ENCODE data around the gene DHCR7. TPM values are rescaled to one million over a fixed set of nuclear protein-coding genes. Genes with fewer than 3 reads are reported as not detected.
"Not testable (repeated sequence)": the region's sequence is repeated elsewhere in the genome, so short reads cannot be mapped to it uniquely, and the experiment has no call there.

DHCR7 gene
- total RNA-seq, 1 donor from 2014 or later = 9.9 TPM

DNA sequence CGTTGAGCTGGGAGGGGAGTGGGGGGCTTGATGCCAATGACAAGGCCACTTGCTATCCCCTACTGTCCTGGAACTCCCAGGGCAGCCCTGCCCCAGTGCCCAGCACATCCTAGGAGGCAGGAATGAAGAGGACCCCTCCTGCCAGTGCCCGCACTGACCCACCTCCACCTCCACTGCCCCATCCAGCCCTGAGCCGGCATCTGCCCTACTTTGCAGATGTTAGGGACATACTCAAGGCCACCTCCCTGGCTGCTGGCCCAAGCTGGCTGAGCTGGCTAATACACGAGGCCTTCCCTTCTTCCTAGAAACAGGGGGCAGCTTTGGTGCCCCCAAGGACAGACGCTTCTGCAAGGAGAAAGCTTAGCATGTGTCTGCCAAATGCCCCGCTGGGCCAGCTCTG, 10.8 kb downstream of the DHCR7 start:
- DNase-seq = no peak

GRCh38 chr11:71436861-71437260, 11.3 kb downstream of the DHCR7 start:
- DNase-seq = no peak

- no peak for DNase-seq
These were observed 12.8 kb downstream of the DHCR7 start for GRCh38 chr11:71435278-71435951.

DNA sequence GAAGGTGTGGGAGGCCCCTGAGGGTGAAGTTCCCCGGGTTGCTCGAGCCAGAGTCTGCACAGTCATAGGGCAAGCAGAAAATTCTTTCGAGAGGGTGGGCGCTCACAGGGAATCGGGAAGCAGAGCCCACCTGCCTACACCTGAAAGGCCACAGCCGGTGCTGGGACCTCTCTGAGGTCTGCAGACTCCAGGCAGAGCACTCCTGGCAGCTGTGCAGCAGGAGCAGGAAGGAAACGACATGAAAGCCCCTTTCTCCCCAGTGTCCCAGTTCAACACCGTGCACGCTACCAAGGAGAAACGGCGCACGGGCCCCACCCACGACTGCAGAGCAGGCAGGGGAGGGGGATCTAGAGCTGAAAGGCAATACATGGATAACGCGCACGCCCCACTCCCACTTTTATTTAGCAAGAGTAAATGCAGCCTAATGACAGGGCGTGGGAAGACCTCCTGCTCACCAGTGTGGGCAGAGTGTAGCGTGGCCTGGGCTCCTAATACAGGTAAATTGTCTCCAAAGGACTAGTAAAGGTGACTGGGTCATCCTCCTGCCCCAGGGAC, 13.5 kb downstream of the DHCR7 start:
- no peak for DNase-seq

DNA sequence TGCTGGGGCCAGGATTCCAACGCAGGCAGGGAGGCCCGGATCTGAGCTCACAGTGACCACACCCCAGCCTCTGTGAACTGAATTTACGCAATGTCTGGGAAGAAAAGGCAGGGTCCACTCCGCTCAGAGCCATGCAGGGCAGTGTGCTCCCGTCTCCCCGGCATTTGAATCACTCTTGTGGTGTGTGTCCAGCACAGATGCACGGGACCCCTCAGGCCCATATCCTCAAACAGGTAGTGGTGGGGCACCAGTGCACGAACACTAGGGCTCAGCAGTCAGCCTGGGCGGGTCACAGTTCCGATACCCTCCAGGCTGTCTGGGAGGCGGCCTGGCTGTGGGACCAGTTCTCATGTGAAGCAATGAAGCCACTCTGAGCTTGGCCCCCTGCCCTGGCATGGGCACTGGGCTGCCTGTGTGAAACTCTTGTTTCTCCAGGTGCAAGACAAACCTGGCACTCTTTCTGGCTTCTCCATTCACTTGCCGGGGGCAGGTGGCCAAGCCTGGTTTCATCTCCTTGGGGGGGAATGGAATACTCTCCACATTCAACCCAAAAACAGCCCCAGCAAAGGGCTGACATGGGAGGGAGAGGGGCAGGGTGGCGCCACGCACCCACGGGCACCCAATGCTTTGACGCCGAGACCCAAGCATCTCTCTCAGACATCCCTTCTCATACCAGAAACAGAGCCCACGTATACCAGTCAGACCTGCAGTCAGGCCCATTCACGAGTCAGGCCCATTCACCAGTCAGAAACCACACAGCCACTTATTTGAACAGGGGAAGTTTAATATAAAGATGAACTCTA, 14.3 kb downstream of the DHCR7 start:
- no peak for DNase-seq

DNA sequence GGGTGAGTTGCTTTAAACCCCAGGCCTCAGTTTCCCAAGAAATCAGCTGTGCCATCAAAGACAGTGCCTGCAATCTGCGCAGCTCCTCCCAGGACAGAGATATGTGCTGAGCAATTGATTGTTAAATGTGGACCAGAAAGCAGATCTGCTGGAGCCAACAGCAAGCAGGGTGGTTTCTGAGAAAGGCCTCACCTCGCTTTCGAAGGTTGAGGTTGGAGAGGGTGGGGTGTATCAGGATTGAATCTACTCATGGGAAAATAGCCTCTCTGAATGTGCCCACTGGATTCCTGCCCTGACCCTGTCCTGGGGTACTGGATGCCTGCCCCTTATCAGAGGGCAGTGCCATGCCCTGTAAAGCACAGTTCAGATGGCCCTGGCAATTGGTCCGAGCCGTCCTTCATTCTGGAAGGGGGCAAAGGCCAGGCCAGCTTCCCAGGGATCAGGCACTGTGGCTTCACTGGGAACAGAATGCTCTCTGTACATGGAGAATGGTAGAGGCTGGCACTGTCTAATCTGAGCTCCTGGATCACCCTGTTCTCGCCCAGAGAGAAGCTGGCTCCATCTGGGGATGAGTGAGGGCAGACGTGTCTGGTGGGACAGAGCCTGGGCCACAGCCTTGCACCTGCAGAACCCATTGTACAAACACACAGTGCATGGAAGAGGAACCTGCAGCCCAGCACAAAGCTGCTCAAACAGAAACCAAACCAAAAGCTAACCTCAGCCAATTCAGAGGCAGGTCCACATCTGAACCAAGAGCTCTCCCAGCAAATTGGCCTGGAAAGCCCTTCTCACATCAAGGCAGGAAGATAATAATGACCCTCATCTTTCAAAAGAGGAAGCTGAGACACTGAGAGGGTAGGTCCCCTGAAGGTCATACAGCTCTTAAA, 15.2 kb downstream of the DHCR7 start:
- DNase-seq = no peak

DNA sequence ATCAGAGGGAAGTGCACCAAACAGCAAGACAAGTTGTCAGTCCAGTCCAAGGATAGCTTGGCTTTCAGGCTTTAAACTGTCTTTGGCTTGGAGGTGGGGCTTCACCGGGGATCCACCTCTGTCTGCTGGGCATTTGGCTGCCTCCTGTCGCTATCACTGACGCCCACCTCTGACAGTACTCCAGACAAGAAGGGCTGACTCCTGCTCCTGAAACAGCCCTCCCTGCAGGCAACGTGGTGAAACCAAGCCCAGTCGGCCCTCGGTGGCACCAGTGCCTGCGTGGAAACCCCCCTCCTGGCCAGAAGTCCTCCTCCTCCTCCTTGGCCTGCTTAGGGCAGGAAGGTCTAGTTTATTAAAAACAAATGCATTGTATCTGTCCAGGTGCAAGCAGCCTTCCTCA, 16.9 kb downstream of the DHCR7 start:
- no peak for DNase-seq

DNA sequence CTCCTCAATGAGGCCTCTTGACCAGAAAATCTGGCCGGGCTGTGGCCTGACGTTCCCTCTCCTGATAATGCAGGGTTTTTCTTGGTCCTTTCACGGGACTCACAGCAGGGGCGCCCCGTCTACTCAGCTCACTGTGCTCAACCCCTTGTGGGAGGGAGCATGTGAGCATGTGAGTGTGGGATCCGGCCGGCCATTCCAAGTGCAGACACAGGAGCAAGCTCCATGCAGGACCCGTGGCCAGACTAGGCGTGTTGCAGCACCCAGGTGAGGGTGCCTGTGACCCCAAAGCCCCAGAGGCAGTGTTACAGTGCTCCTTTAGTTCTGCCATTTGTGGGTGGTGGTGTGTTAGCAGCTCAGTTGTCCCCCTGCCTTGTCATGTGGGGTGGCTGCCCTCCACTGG, 18.0 kb downstream of the DHCR7 start:
- no peak for DNase-seq

GRCh38 chr11:71429701-71430100, 18.5 kb downstream of the DHCR7 start:
- no peak for DNase-seq

DNA sequence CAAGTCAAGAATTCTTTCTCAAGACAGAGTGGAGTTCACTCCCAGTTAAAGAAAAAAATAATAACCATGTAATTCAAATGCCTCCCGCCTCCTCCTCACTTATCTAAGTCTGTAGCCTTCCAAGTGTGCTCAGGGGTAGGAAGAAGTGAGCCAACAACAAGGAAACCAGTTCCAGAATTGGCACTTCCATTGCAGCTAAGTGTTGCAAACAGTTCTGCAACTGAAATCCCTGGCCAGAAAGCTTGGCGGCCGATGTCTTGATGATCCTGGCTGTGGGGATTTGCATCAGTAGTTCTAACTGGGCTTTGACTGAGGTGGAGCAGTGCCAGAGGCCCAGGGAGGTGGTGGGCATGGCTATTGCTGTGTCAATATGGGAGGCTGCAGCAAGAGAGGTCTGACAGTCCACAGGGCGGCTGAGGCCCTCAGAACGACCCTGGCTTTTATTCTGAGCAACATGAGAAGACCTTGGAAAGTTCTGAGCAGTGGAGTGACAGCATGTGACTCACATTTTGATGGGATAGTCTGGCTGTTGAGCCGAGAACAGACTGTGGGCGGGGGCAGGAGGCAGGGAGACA, 19.2 kb downstream of the DHCR7 start:
- no peak for DNase-seq

DNA sequence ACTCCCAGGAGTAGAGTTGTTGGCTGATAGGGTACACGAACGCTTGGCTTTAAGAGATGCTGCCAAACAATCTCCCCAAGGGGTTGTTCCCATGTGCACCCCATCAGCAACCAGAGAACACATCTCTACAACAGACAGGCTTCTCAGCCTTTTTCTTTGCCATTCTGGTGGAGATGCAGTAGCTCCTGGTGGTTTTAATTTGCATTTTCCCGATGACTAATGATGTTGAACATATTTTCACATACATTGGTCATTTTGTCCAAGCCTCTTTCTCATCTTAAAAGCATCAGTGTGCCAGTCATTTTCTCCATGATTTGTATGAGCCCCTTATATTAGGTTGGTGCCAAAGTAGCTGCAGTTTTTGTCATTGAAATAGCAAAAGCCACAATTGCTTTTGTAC, 21.8 kb downstream of the DHCR7 start:
- DNase-seq = no peak

GRCh38 chr11:71425860-71426259, 22.3 kb downstream of the DHCR7 start:
- DNase-seq = no peak

DNA sequence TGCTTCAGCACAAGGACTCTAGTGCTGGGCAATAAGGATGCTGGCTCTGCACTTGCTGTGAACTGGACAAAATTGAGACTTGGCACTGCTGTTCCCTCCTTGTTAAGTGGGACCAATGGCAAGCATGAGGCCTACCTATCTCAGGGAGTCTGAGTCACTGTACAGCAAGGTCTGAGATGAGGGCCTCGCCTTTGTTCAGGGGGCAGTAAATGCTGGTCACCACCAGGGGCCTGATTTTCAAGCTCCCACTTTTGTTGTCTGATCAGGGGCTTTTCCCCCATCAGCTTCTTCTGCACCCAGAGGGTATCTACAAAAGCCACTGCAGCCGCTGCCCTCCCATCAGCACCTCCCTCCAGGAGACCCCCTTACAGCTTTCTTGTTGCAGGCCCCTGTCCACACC, 22.8 kb downstream of the DHCR7 start:
- no peak for DNase-seq

GRCh38 chr11:71423181-71423790, 24.9 kb downstream of the DHCR7 start:
- no peak for DNase-seq

DNA sequence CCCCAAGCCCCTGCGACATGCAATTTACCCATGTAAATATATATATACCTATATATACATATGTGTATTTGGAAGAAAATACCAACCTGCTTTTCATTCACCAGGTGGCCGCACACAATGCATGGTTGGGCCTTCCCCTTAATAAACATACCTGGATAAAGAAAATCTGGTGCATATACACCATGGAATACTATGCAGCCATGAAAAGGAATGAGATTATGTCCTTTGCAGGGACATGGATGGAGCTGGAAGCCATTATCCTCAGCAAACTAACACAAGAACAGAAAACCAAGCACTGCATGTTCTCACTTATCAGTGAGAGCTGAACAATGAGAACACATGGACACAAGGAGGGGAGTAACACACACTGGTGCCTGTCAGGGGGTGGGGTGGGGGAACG, 25.9 kb downstream of the DHCR7 start:
- not testable (repeated sequence) for DNase-seq

DNA sequence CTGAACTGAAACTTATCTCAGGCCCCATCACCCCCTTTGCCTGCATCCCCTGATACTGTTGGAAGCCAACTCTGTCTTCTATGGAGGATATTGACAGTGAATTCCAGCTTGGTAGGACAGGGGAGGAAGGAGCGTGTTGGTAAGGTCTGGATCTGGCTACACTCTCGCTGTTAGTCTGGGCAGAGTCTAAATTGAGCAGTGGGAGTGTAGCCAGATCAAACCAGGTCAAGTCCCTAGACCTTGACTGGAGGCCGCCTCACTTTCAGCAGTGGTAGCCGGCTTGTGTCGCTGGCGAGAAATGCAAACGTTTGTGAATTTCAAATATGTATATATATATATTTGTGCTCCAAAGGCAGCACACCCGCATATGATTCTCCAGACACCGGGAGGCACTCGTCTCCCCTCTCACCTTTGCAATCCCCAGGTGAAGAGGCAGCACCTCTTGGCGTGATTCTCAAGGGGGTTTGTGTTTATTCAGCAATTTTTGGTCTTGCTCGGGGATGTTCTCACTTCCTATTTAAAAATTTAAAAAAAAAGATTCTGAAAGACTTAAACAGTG, 26.7 kb downstream of the DHCR7 start:
- DNase-seq = no peak

DNA sequence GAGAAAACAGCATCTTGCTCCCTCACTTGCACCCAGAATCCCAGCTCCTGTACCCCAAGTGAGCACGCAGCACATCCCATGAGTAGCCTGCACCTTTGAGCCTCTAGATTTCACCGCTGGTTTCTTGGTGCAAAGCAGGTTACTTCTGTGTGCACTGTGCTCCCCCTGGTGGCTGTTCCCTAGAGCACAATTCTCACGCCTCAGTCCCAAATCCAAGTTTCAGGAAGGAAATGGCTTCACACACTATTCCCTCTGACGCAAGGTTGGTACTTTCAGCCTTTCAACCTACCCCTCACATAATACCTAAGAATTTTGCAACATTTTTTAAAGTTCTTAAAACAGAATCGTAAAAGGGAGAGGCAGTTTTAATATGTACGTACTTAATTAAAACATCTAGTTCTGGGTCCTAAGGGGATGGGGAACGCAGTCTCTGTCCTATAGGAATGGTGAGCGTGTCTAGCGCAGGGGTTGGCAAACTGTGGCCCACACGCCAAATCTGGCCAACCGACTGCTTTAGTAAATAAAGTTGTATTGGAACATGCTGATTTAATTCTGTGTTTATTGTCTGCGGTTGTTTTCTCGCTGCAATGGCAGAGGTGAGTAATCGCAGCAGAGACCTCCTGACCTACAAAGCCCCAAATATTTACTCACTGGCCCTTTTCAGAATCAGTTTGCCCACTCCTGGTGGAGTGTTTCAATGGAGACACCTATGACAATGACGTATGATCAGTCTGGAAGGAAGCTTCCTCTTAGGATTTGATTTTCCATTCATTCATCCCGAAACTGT, 27.5 kb downstream of the DHCR7 start:
- peak; percentile 67 for DNase-seq

DNA sequence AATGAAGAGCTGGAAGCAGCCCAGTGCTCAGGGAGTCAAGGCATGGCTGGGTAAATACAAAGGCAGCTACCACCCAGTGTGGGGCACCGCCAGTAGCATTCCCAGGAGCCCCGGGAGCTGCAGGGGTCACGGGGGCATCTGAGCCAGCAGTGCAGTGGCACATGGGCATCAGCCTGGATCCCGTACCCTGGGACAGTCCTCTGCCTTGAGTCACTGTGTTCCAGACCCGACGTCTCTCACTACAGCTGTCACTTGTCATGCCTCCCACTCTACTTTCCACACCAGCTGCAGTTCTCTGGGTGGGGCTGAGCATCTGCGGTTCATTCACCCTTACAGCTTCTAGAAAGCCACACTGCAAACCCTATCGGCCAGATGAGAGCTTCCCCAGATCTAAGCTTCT, 29.6 kb downstream of the DHCR7 start:
- DNase-seq = peak; percentile 94

DNA sequence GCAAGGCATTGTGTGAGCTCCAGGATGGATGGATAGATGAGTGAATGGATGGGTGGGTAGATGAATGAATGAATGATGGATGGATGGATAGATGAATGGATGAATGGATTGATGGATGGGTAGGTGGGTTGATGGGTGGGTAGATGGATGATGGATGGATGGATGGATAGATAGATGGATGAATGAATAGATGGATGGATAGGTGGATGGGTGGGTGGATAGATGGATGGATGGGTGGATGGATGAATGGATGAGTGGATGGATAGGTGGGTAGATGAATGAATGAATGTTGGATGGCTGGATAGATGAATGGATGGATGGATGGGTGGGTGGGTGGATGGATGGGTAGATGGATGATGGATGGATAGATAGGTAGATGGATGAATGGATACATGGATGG, 33.5 kb downstream of the DHCR7 start:
- no peak for DNase-seq

DNA sequence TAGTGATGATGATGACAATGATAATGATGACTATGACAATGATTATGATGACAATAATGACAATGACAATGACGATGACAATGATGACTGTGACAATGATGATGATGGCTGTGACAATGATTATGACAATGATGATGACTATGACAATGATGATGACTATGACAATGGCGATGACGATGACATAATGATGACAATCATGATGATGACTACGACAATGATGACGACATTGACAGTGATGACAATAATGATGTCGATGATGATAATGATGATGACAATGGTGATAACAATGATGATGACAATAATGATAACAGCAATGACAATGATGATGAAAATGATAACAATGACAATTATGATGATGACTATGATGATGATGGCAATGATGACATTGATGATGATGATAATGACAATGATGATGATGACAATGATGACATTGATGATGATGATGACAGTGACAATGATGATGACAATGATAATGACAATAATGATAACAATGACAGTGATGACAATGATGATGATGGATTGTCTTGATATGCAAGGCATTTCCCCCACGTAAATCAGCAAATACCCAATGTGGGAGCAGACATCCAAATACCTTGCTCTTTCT, 37.7 kb downstream of the DHCR7 start:
- DNase-seq = no peak
